A549 (cell line): ENCODE results near the gene ASIC5. TPM values are rescaled to one million over a fixed set of nuclear protein-coding genes. Genes with fewer than 3 reads are reported as not detected.

Source experiments
- ATAC-seq, 2 experiments: fragments of 200-7000 bp in 1 of 2; fragments of >200 bp in 1 of 2; cut with Nextera tagmentation in 1 of 2; cut with Tn5 transposase in 1 of 2; 3 replicates each; pipeline versions ENCODE4 v1.8.0 to v1.9.1; 2018 to 2020; ENCODE audit warnings: mild to moderate bottlenecking in 1 of 2, moderate library complexity in 1 of 2
- CTCF ChIA-PET: fragments of 300-600 bp; sonication (Branson Sonifier 250); formaldehyde crosslinking; extraction: SDS; loops from one replicate; lab custom pipeline; 2021; ENCODE audit warnings: antibody characterized with exemption, inconsistent platforms; lab: Yijun Ruan, JAX
- POLR2A ChIA-PET: fragments of 350-600 bp; formaldehyde crosslinking; extraction: SDS; loops from one replicate; lab custom pipeline; 2021; ENCODE audit warnings: antibody characterized with exemption, inconsistent platforms; lab: Yijun Ruan, JAX
- DNase-seq, 2 experiments: peaks; one replicate each; pipeline versions ENCODE4 v3.0.0 to v3.0.0-alpha.2; 2011 to 2016; ENCODE audit warnings: low read depth in 1 of 2, low spot score in 1 of 2
- FAIRE-seq: peaks from 2 replicates; lab custom pipeline; 2011; peaks lifted over from hg19 to GRCh38; lab: Jason Lieb, UNC
- H3K27ac ChIP-seq, 2 experiments: fragments of >200 bp; sonication (Bioruptor Twin); formaldehyde crosslinking; 3 replicates each; pipeline ENCODE4 v1.5.1; 2016 to 2017
- H3K4me1 ChIP-seq: fragments of >200 bp; sonication (Bioruptor Twin); formaldehyde crosslinking; 3 replicates; pipeline ENCODE4 v1.6.1; 2016
- H3K4me2 ChIP-seq: fragments of >200 bp; sonication (Bioruptor Twin); formaldehyde crosslinking; 3 replicates; pipeline ENCODE4 v1.6.1; 2016
- H3K4me3 ChIP-seq: fragments of >200 bp; sonication (Bioruptor Twin); formaldehyde crosslinking; 3 replicates; pipeline ENCODE4 v1.5.1; 2016
- H3K9me3 ChIP-seq: fragments of >200 bp; sonication (Bioruptor Twin); formaldehyde crosslinking; 3 replicates; pipeline ENCODE4 v1.6.1; 2016
- CBX2 ChIP-seq: fragments of 200-600 bp; sonication (generic); IDR thresholded peaks from 2 replicates; pipeline ENCODE4 v1.6.1; 2016; ENCODE audit warnings: low read depth, mild to moderate bottlenecking, borderline replicate concordance
- EHF ChIP-seq: fragments of 250-450 bp; sonication (Bioruptor Pico); IDR thresholded peaks from 2 replicates; pipeline ENCODE4 v1.5.0; 2020; ENCODE audit warnings: mild to moderate bottlenecking
- ESRRA ChIP-seq: fragments of 150-350 bp; IDR thresholded peaks from 2 replicates; pipeline ENCODE4 v1.6.1; 2014; ENCODE audit warnings: mild to moderate bottlenecking, low read length, borderline replicate concordance
- FOSL2 ChIP-seq, 2 experiments: fragments of 450-650 bp in 1 of 2; fragments of >200 bp in 1 of 2; sonication (Bioruptor Twin) in 1 of 2; formaldehyde crosslinking; IDR thresholded peaks; 2 replicates each; pipeline versions ENCODE4 v1.5.0 to v1.6.1; 2016 to 2020; ENCODE audit warnings: mild to moderate bottlenecking in 1 of 2, moderate library complexity in 1 of 2
- GATA3 ChIP-seq: IDR thresholded peaks from 2 replicates; pipeline ENCODE4 v1.6.1; 2012; ENCODE audit warnings: borderline replicate concordance
- HOXB13 ChIP-seq: fragments of 250-450 bp; sonication (Bioruptor Pico); IDR thresholded peaks from 2 replicates; pipeline ENCODE4 v1.5.0; 2020; ENCODE audit warnings: low read depth, mild to moderate bottlenecking, moderate library complexity
- HOXB5 ChIP-seq: fragments of 250-450 bp; sonication (Bioruptor Pico); IDR thresholded peaks from 2 replicates; pipeline ENCODE4 v1.5.0; 2020; ENCODE audit warnings: mild to moderate bottlenecking, moderate library complexity
- JUN ChIP-seq, 2 experiments: fragments of >200 bp; sonication (Bioruptor Twin); formaldehyde crosslinking; IDR thresholded peaks; 2 replicates in 1 of 2; 3 replicates in 1 of 2; pipeline ENCODE4 v1.6.1; 2016 to 2017
- KDM5A ChIP-seq: fragments of 200-600 bp; sonication (generic); IDR thresholded peaks from 2 replicates; pipeline ENCODE4 v1.6.1; 2016; ENCODE audit warnings: antibody characterized with exemption, mild to moderate bottlenecking
- MAFK ChIP-seq: fragments of 450-650 bp; IDR thresholded peaks from 2 replicates; pipeline ENCODE4 v1.6.1; 2014; ENCODE audit not compliant: partially characterized antibody
- PHF8 ChIP-seq: fragments of 200-600 bp; sonication (generic); IDR thresholded peaks from 2 replicates; pipeline ENCODE4 v1.6.1; 2016; ENCODE audit warnings: low read depth, mild to moderate bottlenecking, antibody characterized with exemption, moderate library complexity, borderline replicate concordance
- RAD21 ChIP-seq, 2 experiments: fragments of >200 bp in 1 of 2; sonication (Bioruptor Twin) in 1 of 2; formaldehyde crosslinking in 1 of 2; IDR thresholded peaks in 1 of 2; conservative IDR thresholded peaks in 1 of 2; 2 replicates in 1 of 2; 3 replicates in 1 of 2; pipeline ENCODE4 v1.6.1; 2012 to 2018; ENCODE audit warnings: inconsistent platforms in 1 of 2
- RCOR1 ChIP-seq: fragments of 150-350 bp; IDR thresholded peaks from 2 replicates; pipeline ENCODE4 v1.6.1; 2014; ENCODE audit warnings: antibody characterized with exemption, low read length, low read depth
- SMC3 ChIP-seq: fragments of >200 bp; sonication (Bioruptor Twin); formaldehyde crosslinking; IDR thresholded peaks from 3 replicates; pipeline ENCODE4 v1.6.1; 2018; ENCODE audit warnings: inconsistent platforms
- SREBF2 ChIP-seq: fragments of 450-650 bp; IDR thresholded peaks from 2 replicates; pipeline ENCODE4 v1.6.1; 2014; ENCODE audit warnings: mild to moderate bottlenecking, moderate library complexity
- TP53 ChIP-seq: fragments of 250-450 bp; sonication (Bioruptor Pico); IDR thresholded peaks from 2 replicates; pipeline ENCODE4 v1.5.0; 2021; ENCODE audit warnings: mild to moderate bottlenecking, moderate library complexity
- ZFP36 ChIP-seq: fragments of 450-650 bp; IDR thresholded peaks from 2 replicates; pipeline ENCODE4 v1.6.1; 2014; ENCODE audit warnings: borderline replicate concordance; ENCODE audit not compliant: partially characterized antibody
- WGBS: methylation state at CpG from one replicate; pipeline ENCODE4 v1.1.6; 2017; ENCODE audit errors: missing lambda C conversion rate; 5-methylcytosine and 5-hydroxymethylcytosine counted together
- polyA plus RNA-seq, 4 experiments: library from polyadenylated mRNA; depleted of rRNA in 3 of 4; stranded (reverse); fragments of >200 nt; fragmentation: RNase III in 1 of 4; extraction: RNeasy Plus Mini Kit Qiagen cat#74134 plus additional on column Dnase treatment in 1 of 4; gene quantifications; 2 replicates in 3 of 4; 3 replicates in 1 of 4; pipeline ENCODE4 v1.2.3, GENCODE V29; 2011 to 2017
- TF ChIP-seq, protein P1 (sequence below): fragments of >200 bp; sonication (Bioruptor Twin); formaldehyde crosslinking; IDR thresholded peaks from 3 replicates; pipeline ENCODE4 v1.5.1; 2016
- TF ChIP-seq, protein P2 (sequence below): fragments of >200 bp; sonication (Bioruptor Twin); formaldehyde crosslinking; IDR thresholded peaks from 3 replicates; pipeline ENCODE4 v1.6.1; 2016
- TF ChIP-seq, protein P3 (sequence below): fragments of 450-650 bp; IDR thresholded peaks from 2 replicates; pipeline ENCODE4 v1.6.1; 2014; ENCODE audit warnings: antibody characterized with exemption

Gene ASIC5
- polyA plus RNA-seq, 2 of the 4 experiments (the other 2 are of a cell fraction) = not detected

DNA sequence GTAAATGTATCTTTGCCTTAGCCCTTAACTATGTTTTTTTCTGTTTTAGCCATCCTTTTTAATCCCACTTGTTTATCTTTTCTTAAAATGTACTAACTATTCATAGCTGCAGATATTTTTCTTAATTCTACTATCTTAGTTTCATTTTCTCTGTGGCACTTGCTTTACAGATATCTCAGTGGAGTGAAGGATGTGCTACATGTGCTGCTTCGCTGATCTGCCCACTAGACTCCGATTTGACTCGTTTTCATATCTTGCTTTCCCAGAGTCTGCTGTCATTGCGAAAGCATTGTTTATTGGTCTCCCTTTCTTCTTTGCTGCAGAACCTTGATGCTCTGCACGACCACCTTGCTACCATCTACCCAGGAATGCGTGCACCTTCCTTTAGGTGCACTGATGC is 76.7 kb downstream of the ASIC5 start:
- DNase-seq = no peak
- no peaks in the 10 kb centered on the region for H3K9me3 ChIP-seq
- POLR2A ChIA-PET = no interaction called here
- TF ChIP-seq MAFK = no peak
- TF ChIP-seq JUN (IDR thresholded peaks at IDR 0.05) = no peak
- TF ChIP-seq EHF (CRISPR knock-in tag) = no peak
- TF ChIP-seq FOSL2 (IDR thresholded peaks at IDR 0.05) = no peak
- TF ChIP-seq FOSL2 (CRISPR knock-in tag; IDR thresholded peaks at IDR 0.05) = no peak
- TF ChIP-seq PHF8 = no peak
- no peak for TF ChIP-seq HOXB13
- TF ChIP-seq, all 56 proteins: peak for 0
- no peak for FAIRE-seq
- Histone ChIP-seq H3K4me2 (no peak overlapping the region), H3K4me3 (no peak overlapping the region), H3K4me1 (no peaks in the 10 kb centered on the region), H3K27ac (no peak overlapping the region)
- 30% methylated on average over 6 of the region's 6 CpGs for WGBS
- no peak for ATAC-seq
- CTCF ChIA-PET = interaction anchor here (1.6 kb wide), 1 partner anchor 12 kb away, joined by 3 read pairs; no protein-coding TSS in a partner anchor

DNA sequence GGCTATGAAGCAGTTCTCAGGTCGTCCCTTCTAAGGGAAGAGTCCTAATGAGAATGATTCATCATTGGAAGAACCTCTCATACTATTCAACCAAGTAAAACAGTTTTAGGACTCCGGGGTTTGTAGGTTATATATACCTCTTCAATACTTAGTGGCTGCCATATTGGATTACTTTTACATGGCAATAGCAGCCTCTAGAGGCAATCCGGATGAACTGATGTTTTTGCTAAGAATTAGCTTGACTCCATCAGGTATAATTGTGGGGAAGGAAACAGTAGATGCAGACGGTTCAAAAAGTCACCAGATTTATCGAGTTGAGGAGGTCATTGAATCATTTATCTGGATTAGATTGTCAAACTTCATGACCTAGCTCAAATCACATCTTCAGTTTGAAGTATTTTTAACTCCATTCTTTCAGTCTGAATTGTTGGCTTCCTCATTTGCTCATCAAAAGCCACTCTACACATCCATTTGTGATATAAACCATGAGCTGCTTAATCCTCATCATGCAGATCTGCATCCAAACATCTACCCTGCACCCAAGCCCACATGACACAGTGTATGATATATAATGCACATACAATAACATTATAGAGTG is 78.9 kb downstream of the ASIC5 start:
- 0% methylated on average over 5 of the region's 5 CpGs for WGBS
- peak; percentile 36; the same call in 1 of the 3 replicates for TF ChIP-seq SMC3
- TF ChIP-seq RAD21 (conservative IDR thresholded peaks at IDR 0.05 in 1 of 2, IDR thresholded peaks at IDR 0.05 in 1 of 2) = peak; percentile 68 to 73
- no peak for TF ChIP-seq ESRRA
- TF ChIP-seq, protein P1, sequence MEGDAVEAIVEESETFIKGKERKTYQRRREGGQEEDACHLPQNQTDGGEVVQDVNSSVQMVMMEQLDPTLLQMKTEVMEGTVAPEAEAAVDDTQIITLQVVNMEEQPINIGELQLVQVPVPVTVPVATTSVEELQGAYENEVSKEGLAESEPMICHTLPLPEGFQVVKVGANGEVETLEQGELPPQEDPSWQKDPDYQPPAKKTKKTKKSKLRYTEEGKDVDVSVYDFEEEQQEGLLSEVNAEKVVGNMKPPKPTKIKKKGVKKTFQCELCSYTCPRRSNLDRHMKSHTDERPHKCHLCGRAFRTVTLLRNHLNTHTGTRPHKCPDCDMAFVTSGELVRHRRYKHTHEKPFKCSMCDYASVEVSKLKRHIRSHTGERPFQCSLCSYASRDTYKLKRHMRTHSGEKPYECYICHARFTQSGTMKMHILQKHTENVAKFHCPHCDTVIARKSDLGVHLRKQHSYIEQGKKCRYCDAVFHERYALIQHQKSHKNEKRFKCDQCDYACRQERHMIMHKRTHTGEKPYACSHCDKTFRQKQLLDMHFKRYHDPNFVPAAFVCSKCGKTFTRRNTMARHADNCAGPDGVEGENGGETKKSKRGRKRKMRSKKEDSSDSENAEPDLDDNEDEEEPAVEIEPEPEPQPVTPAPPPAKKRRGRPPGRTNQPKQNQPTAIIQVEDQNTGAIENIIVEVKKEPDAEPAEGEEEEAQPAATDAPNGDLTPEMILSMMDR = peak; percentile 60
- no peaks in the 10 kb centered on the region for H3K4me1 ChIP-seq
- H3K4me2 ChIP-seq = peak overlapping the region; percentile 37; the same call in 2 of the 3 replicates
- FAIRE-seq (no peak), ATAC-seq (peak; percentile 70 to 94; a peak in 4 of 6 replicates), DNase-seq (peak; percentile 10 to 49)
- no peak overlapping the region for H3K4me3 ChIP-seq
- H3K27ac ChIP-seq = no peak overlapping the region
- POLR2A ChIA-PET = no interaction called here
- no peaks in the 10 kb centered on the region for H3K9me3 ChIP-seq
- CTCF ChIA-PET = interaction anchor here (0.6 to 1.4 kb wide), 11 partner anchors 8 to 398 kb away, joined by 3 to 7 read pairs (median 3); no protein-coding TSS in a partner anchor

DNA sequence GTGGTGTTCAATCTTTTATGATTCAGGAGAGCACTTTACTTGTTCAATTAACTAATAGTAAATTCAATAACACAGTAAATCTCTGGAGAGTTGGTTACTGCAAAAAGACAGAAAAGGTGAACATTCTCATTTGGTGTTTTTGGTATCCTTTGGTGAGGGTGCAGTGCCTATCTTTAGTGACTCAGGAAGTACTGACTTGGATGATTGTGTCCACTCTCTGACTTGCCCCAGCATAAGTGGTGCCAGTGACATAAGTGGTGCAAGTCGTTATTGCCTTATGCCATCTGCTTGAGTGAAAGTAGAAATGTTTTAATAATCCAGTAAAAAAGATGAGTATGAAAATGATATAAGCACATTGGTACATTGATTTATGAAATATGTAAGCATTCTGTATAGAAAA is 80.2 kb downstream of the ASIC5 start:
- DNase-seq = no peak
- ChIA-PET CTCF (no interaction called here), POLR2A (no interaction called here)
- ATAC-seq = no peak
- H3K4me2 ChIP-seq = no peak overlapping the region
- no peak for TF ChIP-seq RCOR1
- TF ChIP-seq, protein P2, sequence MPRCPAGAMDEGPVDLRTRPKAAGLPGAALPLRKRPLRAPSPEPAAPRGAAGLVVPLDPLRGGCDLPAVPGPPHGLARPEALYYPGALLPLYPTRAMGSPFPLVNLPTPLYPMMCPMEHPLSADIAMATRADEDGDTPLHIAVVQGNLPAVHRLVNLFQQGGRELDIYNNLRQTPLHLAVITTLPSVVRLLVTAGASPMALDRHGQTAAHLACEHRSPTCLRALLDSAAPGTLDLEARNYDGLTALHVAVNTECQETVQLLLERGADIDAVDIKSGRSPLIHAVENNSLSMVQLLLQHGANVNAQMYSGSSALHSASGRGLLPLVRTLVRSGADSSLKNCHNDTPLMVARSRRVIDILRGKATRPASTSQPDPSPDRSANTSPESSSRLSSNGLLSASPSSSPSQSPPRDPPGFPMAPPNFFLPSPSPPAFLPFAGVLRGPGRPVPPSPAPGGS = no peak
- no peak for TF ChIP-seq SREBF2
- TF ChIP-seq, protein P1 = no peak
- TF ChIP-seq CBX2 = no peak
- no peak for TF ChIP-seq TP53 (CRISPR knock-in tag)
- TF ChIP-seq GATA3 = no peak
- TF ChIP-seq EHF (CRISPR knock-in tag) = no peak
- TF ChIP-seq, protein P3, sequence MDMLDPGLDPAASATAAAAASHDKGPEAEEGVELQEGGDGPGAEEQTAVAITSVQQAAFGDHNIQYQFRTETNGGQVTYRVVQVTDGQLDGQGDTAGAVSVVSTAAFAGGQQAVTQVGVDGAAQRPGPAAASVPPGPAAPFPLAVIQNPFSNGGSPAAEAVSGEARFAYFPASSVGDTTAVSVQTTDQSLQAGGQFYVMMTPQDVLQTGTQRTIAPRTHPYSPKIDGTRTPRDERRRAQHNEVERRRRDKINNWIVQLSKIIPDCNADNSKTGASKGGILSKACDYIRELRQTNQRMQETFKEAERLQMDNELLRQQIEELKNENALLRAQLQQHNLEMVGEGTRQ = no peak
- TF ChIP-seq ZFP36 = no peak
- no peak for TF ChIP-seq HOXB5 (CRISPR knock-in tag)
- TF ChIP-seq KDM5A = no peak
- no peaks in the 10 kb centered on the region for H3K4me1 ChIP-seq
- H3K4me3 ChIP-seq = no peak overlapping the region
- FAIRE-seq = no peak
- WGBS = 0% methylated on average over 1 of the region's 1 CpG
- H3K27ac ChIP-seq = no peak overlapping the region
- no peaks in the 10 kb centered on the region for H3K9me3 ChIP-seq
